Measurements from ENCODE around the gene CLBA1.
"Not testable (repeated sequence)": the region's sequence is repeated elsewhere in the genome, so short reads cannot be mapped to it uniquely, and the experiment has no call there.

CLBA1 gene

GRCh38 chr14:105026033-105026785 lies 40.6 kb downstream of the CLBA1 start:
- DNase-seq, result no peak

GRCh38 chr14:105026802-105027563 lies 41.4 kb downstream of the CLBA1 start:
- no peak for DNase-seq

GRCh38 chr14:105027718-105028117 lies 42.1 kb downstream of the CLBA1 start:
- not testable (repeated sequence) for DNase-seq

- no peak for DNase-seq
Measured at GRCh38 chr14:105028251-105028927, 42.8 kb downstream of the CLBA1 start.

GRCh38 chr14:105029402-105029801 lies 43.8 kb downstream of the CLBA1 start:
- no peak for DNase-seq

GRCh38 chr14:105030194-105030593 lies 44.6 kb downstream of the CLBA1 start:
- no peak for DNase-seq

- DNase-seq, result no peak
Measured at GRCh38 chr14:105030836-105031396, 45.3 kb downstream of the CLBA1 start.

GRCh38 chr14:105032451-105032901 lies 46.9 kb downstream of the CLBA1 start:
- not testable (repeated sequence) for DNase-seq

- DNase-seq, result not testable (repeated sequence)
Measured at GRCh38 chr14:105033412-105033900, 47.9 kb downstream of the CLBA1 start.

GRCh38 chr14:105034315-105035039 lies 48.9 kb downstream of the CLBA1 start:
- DNase-seq, result no peak

GRCh38 chr14:105035616-105036015 lies 50.0 kb downstream of the CLBA1 start:
- not testable (repeated sequence) for DNase-seq

- DNase-seq, result no peak
Measured at GRCh38 chr14:105039458-105040205, 54.0 kb downstream of the CLBA1 start.

- no peak for DNase-seq
Measured at GRCh38 chr14:105041841-105042765, 56.5 kb downstream of the CLBA1 start.

- no peak for DNase-seq
Measured at GRCh38 chr14:105042813-105043212, 57.2 kb downstream of the CLBA1 start.

GRCh38 chr14:105043641-105044040 lies 58.1 kb downstream of the CLBA1 start:
- no peak for DNase-seq

All from GF-D8 (cell line).